Measurements from ENCODE around the gene CAMTA1. TPM values are rescaled to one million over a fixed set of nuclear protein-coding genes. Genes with fewer than 3 reads are reported as not detected.

The CAMTA1 gene
- total and polyA plus RNA-seq, 4 donors: 18.0 to 93.5 (median 35.8) TPM

DNA sequence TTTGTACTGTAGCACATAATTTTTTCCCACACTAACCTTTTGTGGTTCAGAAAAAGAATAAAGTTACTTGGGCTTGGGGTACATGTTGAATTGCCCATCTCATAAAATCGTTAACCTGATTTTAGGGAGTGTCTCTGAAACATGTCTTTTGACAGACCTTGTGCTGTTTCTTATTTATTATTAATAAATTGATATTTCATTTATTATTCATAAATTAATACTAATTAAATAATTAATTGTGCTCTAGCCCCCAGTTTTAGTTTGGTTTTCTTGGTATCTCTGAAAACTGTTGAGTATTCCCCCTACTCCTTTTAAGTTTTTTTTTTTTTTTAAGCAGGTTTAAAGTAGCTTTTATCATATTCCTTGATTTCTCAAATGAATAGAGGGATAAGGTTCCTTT is 27.9 kb downstream of the CAMTA1 start (continued):
- TF ChIP-seq FOXA2 (IDR thresholded peaks at IDR 0.05) (no peak), RAD21 (IDR thresholded peaks at IDR 0.05) (no peak)

DNA sequence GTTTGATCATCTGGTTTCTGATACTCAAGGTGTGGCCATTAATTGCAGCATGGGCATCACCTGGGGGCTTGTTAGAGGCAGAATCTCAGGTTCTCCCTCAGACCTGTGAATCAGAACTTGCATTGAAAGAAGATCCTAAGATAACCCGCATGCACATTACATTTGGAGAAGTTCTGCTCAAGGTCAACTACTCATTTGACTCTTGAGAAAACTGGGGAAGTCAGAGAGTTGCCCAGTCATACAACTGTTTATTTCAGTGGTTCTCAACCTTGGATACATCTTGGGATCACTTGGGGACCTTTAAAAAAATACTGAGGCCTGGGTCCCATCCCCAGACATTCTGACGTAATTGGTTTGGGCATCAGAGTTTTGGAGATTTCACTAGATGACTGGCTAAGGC is 30.5 kb downstream of the CAMTA1 start:
- DNase-seq (ENCODE audit: low spot score): no peak
- H3K4me3 ChIP-seq (ENCODE audit: low read depth in 1 of 3, low read length in 3 of 3): no peak overlapping the region
- no peak overlapping the region for H3K9ac ChIP-seq (ENCODE audit: low read depth in 1 of 2, low read length in 2 of 2)
- no peaks in the 10 kb centered on the region for H3K36me3 ChIP-seq (ENCODE audit: control insufficient read depth in 4 of 4, insufficient read depth in 3 of 4, low read depth in 1 of 4, low read length in 3 of 4)
- H3K27ac ChIP-seq (ENCODE audit: low read depth in 1 of 2, low read length in 2 of 2): no peak overlapping the region
- WGBS: 98% methylated on average over 2 of the region's 2 CpGs
- peaks cover 4 to 27% (median 15%) of the 10 kb centered on the region in 4 donors for H3K4me1 ChIP-seq (ENCODE audit: control insufficient read depth in 4 of 4, insufficient read depth in 4 of 4, low read length in 3 of 4)
- no peak for TF ChIP-seq CTCF (IDR thresholded peaks at IDR 0.05; ENCODE audit: low read depth, low read length, missing input control)
- TF ChIP-seq, protein P1, sequence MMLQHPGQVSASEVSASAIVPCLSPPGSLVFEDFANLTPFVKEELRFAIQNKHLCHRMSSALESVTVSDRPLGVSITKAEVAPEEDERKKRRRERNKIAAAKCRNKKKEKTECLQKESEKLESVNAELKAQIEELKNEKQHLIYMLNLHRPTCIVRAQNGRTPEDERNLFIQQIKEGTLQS (IDR thresholded peaks at IDR 0.05): no peak
- no peak for TF ChIP-seq NR2F2 (IDR thresholded peaks at IDR 0.05)
- no peak for TF ChIP-seq FOXA1 (IDR thresholded peaks at IDR 0.05)
- TF ChIP-seq, protein P2, sequence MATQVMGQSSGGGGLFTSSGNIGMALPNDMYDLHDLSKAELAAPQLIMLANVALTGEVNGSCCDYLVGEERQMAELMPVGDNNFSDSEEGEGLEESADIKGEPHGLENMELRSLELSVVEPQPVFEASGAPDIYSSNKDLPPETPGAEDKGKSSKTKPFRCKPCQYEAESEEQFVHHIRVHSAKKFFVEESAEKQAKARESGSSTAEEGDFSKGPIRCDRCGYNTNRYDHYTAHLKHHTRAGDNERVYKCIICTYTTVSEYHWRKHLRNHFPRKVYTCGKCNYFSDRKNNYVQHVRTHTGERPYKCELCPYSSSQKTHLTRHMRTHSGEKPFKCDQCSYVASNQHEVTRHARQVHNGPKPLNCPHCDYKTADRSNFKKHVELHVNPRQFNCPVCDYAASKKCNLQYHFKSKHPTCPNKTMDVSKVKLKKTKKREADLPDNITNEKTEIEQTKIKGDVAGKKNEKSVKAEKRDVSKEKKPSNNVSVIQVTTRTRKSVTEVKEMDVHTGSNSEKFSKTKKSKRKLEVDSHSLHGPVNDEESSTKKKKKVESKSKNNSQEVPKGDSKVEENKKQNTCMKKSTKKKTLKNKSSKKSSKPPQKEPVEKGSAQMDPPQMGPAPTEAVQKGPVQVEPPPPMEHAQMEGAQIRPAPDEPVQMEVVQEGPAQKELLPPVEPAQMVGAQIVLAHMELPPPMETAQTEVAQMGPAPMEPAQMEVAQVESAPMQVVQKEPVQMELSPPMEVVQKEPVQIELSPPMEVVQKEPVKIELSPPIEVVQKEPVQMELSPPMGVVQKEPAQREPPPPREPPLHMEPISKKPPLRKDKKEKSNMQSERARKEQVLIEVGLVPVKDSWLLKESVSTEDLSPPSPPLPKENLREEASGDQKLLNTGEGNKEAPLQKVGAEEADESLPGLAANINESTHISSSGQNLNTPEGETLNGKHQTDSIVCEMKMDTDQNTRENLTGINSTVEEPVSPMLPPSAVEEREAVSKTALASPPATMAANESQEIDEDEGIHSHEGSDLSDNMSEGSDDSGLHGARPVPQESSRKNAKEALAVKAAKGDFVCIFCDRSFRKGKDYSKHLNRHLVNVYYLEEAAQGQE (IDR thresholded peaks at IDR 0.05): no peak
- no peak for TF ChIP-seq ZBTB33 (IDR thresholded peaks at IDR 0.05)
- TF ChIP-seq RAD21 (IDR thresholded peaks at IDR 0.05): no peak
- TF ChIP-seq JUND (IDR thresholded peaks at IDR 0.05): no peak
- H3K27me3 ChIP-seq (ENCODE audit: control insufficient read depth in 4 of 4, insufficient read depth in 4 of 4, low read length in 3 of 4): no peaks in the 10 kb centered on the region
- no peaks in the 10 kb centered on the region for H3K9me3 ChIP-seq (ENCODE audit: control insufficient read depth in 4 of 4, low read length in 3 of 4)

- no peaks in the 10 kb centered on the region for H3K9me3 ChIP-seq (ENCODE audit: control insufficient read depth in 4 of 4, low read length in 3 of 4)
- H3K9ac ChIP-seq (ENCODE audit: low read depth in 1 of 2, low read length in 2 of 2): no peak overlapping the region
- no peak overlapping the region for H3K4me3 ChIP-seq (ENCODE audit: low read depth in 1 of 3, low read length in 3 of 3)
- H3K36me3 ChIP-seq (ENCODE audit: control insufficient read depth in 4 of 4, insufficient read depth in 3 of 4, low read depth in 1 of 4, low read length in 3 of 4): no peaks in the 10 kb centered on the region
- H3K27ac ChIP-seq (ENCODE audit: low read depth in 1 of 2, low read length in 2 of 2): no peak overlapping the region
- H3K27me3 ChIP-seq (ENCODE audit: control insufficient read depth in 4 of 4, insufficient read depth in 4 of 4, low read length in 3 of 4): no peaks in the 10 kb centered on the region
- DNase-seq (ENCODE audit: low spot score): no peak
- WGBS: 81% methylated on average over 6 of the region's 6 CpGs
- peaks cover 4 to 37% (median 20%) of the 10 kb centered on the region in 4 donors for H3K4me1 ChIP-seq (ENCODE audit: control insufficient read depth in 4 of 4, insufficient read depth in 4 of 4, low read length in 3 of 4)
- no peak for TF ChIP-seq YY1 (IDR thresholded peaks at IDR 0.05)
- TF ChIP-seq HNF4G (IDR thresholded peaks at IDR 0.05): no peak
- TF ChIP-seq GABPA (IDR thresholded peaks at IDR 0.05 in 1 of 2, conservative IDR thresholded peaks at IDR 0.05 in 1 of 2): no peak
- no peak for TF ChIP-seq RAD21 (IDR thresholded peaks at IDR 0.05)
- no peak for TF ChIP-seq FOXA1 (IDR thresholded peaks at IDR 0.05)
- TF ChIP-seq TAF1 (conservative IDR thresholded peaks at IDR 0.05): no peak
- no peak for TF ChIP-seq SP1 (IDR thresholded peaks at IDR 0.05)
- TF ChIP-seq EGR1 (IDR thresholded peaks at IDR 0.05; ENCODE audit: low read depth in 2 of 2): no peak
- TF ChIP-seq CTCF (IDR thresholded peaks at IDR 0.05; ENCODE audit: low read depth, low read length, missing input control): no peak
- TF ChIP-seq, protein P1 (IDR thresholded peaks at IDR 0.05): no peak
- TF ChIP-seq HNF4A (conservative IDR thresholded peaks at IDR 0.05): no peak
- TF ChIP-seq NR2F2 (IDR thresholded peaks at IDR 0.05): no peak
- TF ChIP-seq RXRA (IDR thresholded peaks at IDR 0.05): no peak
- no peak for TF ChIP-seq MAX (IDR thresholded peaks at IDR 0.05)
Measured at GRCh38 chr1:6819246-6820040, 34.2 kb downstream of the CAMTA1 start.

Data from liver (tissue), 9 donors.